ENCODE results near the gene NABP2. TPM values are rescaled to one million over a fixed set of nuclear protein-coding genes. Genes with fewer than 3 reads are reported as not detected.

Gene NABP2
- total and polyA plus RNA-seq, 8 donors: 1.2 to 36.5 (median 13.6) TPM

- Histone ChIP-seq H3K9me3 (no peaks in the 10 kb centered on the region), H3K4me1 (peaks cover 16 to 22% (median 21%) of the 10 kb centered on the region in 4 donors), H3K36me3 (peaks cover 68 to 83% (median 81%) of the 10 kb centered on the region in 4 donors), H3K4me3 (no peak overlapping the region), H3K27me3 (no peaks in the 10 kb centered on the region), H3K27ac (no peak overlapping the region)
- WGBS, 5 donors: 90 to 97% (median 93%) methylated on average over 8 to 11 of the region's 11 CpGs
- intact Hi-C loops (cut with DNase I; ENCODE audit: low total_unique reads): no loop called here
- DNase-seq: no peak
- no peak for TF ChIP-seq POLR2A (IDR thresholded peaks at IDR 0.05)
- TF ChIP-seq POLR2AphosphoS5 (IDR thresholded peaks at IDR 0.05): no peak
- no peak for TF ChIP-seq EP300 (IDR thresholded peaks at IDR 0.05)
- TF ChIP-seq CTCF (IDR thresholded peaks at IDR 0.05): no peak
These were observed 28.9 kb downstream of the NABP2 start for GRCh38 chr12:56253091-56253490.

- peaks cover 16 to 31% (median 28%) of the 10 kb centered on the region in 4 donors for H3K4me1 ChIP-seq
- H3K9me3 ChIP-seq: no peaks in the 10 kb centered on the region
- TF ChIP-seq EP300 (IDR thresholded peaks at IDR 0.05) (no peak), CTCF (IDR thresholded peaks at IDR 0.05) (no peak), POLR2AphosphoS5 (IDR thresholded peaks at IDR 0.05) (no peak), POLR2A (IDR thresholded peaks at IDR 0.05) (no peak)
- no peaks in the 10 kb centered on the region for H3K27me3 ChIP-seq
- no peak for DNase-seq
- intact Hi-C loops (cut with DNase I; ENCODE audit: low total_unique reads): no loop called here
- no peak overlapping the region for H3K4me3 ChIP-seq
- 79 to 92% (median 88%) methylated on average over 7 of the region's 7 CpGs for WGBS, 5 donors
- peaks cover 44 to 58% (median 55%) of the 10 kb centered on the region in 4 donors for H3K36me3 ChIP-seq
- H3K27ac ChIP-seq: no peak overlapping the region
These were observed 31.5 kb downstream of the NABP2 start for GRCh38 chr12:56255671-56256070.

GRCh38 chr12:56256326-56256960, 32.3 kb downstream of the NABP2 start:
- 40 to 57% (median 44%) methylated on average over 4 of the region's 4 CpGs for WGBS, 5 donors
- H3K9me3 ChIP-seq: no peaks in the 10 kb centered on the region
- H3K4me3 ChIP-seq: peak overlapping the region in 1 of 4 donors; percentile 98
- DNase-seq: no peak
- no peaks in the 10 kb centered on the region for H3K27me3 ChIP-seq
- TF ChIP-seq EP300 (IDR thresholded peaks at IDR 0.05) (no peak), POLR2A (IDR thresholded peaks at IDR 0.05) (no peak), POLR2AphosphoS5 (IDR thresholded peaks at IDR 0.05) (no peak), CTCF (IDR thresholded peaks at IDR 0.05) (no peak)
- intact Hi-C loops (cut with DNase I; ENCODE audit: low total_unique reads): no loop called here
- H3K36me3 ChIP-seq: peaks cover 44 to 50% (median 48%) of the 10 kb centered on the region in 4 donors
- peaks cover 16 to 31% (median 28%) of the 10 kb centered on the region in 4 donors for H3K4me1 ChIP-seq
- peak overlapping the region in 2 of 5 donors; percentile 6 to 91 for H3K27ac ChIP-seq

- TF ChIP-seq POLR2AphosphoS5 (IDR thresholded peaks at IDR 0.05) (no peak), POLR2A (IDR thresholded peaks at IDR 0.05) (no peak), CTCF (IDR thresholded peaks at IDR 0.05) (no peak), EP300 (IDR thresholded peaks at IDR 0.05) (no peak)
- intact Hi-C loops (cut with DNase I; ENCODE audit: low total_unique reads): no loop called here
- 38 to 57% (median 49%) methylated on average over 8 of the region's 8 CpGs for WGBS, 5 donors
These were observed 32.9 kb downstream of the NABP2 start for GRCh38 chr12:56257071-56257470.

More at GRCh38 chr12:56257071-56257470, 32.9 kb downstream of the NABP2 start:
- H3K27me3 ChIP-seq: no peaks in the 10 kb centered on the region
- H3K4me1 ChIP-seq: peaks cover 16 to 31% (median 28%) of the 10 kb centered on the region in 4 donors
- peak overlapping the region in 3 of 5 donors; percentile 83 to 91 (median 88) for H3K27ac ChIP-seq
- peaks cover 39 to 44% (median 41%) of the 10 kb centered on the region in 4 donors for H3K36me3 ChIP-seq
- H3K9me3 ChIP-seq: no peaks in the 10 kb centered on the region
- peak overlapping the region; percentile 79 to 98 (median 95) for H3K4me3 ChIP-seq
- DNase-seq: no peak
